Endothelial cell of umbilical vein (primary cell): Measurements from ENCODE around the gene P2RY8. TPM values are rescaled to one million over a fixed set of nuclear protein-coding genes. Genes with fewer than 3 reads are reported as not detected.

Experiments used
- BruUV-seq: library from RNA; stranded (reverse); fragments of 400-500 nt; replicated peaks from 2 replicates; lab custom pipeline; 2021; lab: Mats Ljungman, UMichigan
- CTCF ChIA-PET: fragments of 300-600, 350-600 bp; sonication (Branson Sonifier 250); formaldehyde crosslinking; loops from one replicate; lab custom pipeline; 2021; ENCODE audit warnings: antibody characterized with exemption, inconsistent platforms; lab: Charles Lee
- POLR2A ChIA-PET: fragments of 300-600, 350-600 bp; sonication (Branson Sonifier 250); formaldehyde crosslinking; loops from one replicate; lab custom pipeline; 2021; ENCODE audit warnings: antibody characterized with exemption, inconsistent platforms; lab: Charles Lee
- DNase-seq: peaks from one replicate; pipeline ENCODE4 v3.0.0-alpha.2; 2011; ENCODE audit warnings: low read depth, low spot score
- FAIRE-seq: peaks from 2 replicates; lab custom pipeline; 2011; peaks lifted over from hg19 to GRCh38; lab: Jason Lieb, UNC
- H2AFZ ChIP-seq: 2 replicates; pipeline ENCODE4 v1.6.0; 2012; ENCODE audit warnings: low read depth, low read length, control low read depth, inconsistent platforms
- H3K27ac ChIP-seq: 2 replicates; pipeline ENCODE4 v1.5.1; 2011; ENCODE audit warnings: low read depth, mild to moderate bottlenecking, control low read depth, low read length, moderate library complexity; ENCODE audit not compliant: insufficient read depth
- H3K27me3 ChIP-seq, 2 experiments: 2 replicates each; pipeline versions ENCODE4 v1.6.0 to v1.6.1; 2011; ENCODE audit warnings: low read length in 2 of 2, mixed read lengths in 1 of 2; ENCODE audit not compliant: control insufficient read depth in 2 of 2, insufficient read depth in 2 of 2
- H3K36me3 ChIP-seq, 2 experiments: 2 replicates in 1 of 2; 3 replicates in 1 of 2; pipeline ENCODE4 v1.5.1; 2011; ENCODE audit warnings: low read length in 2 of 2, mild to moderate bottlenecking in 1 of 2, moderate library complexity in 1 of 2; ENCODE audit not compliant: control insufficient read depth in 2 of 2, insufficient read depth in 2 of 2; ENCODE audit errors: extremely low read depth in 1 of 2
- H3K4me1 ChIP-seq: 3 replicates; pipeline ENCODE4 v1.5.1; 2011; ENCODE audit warnings: mild to moderate bottlenecking, low read length; ENCODE audit not compliant: control insufficient read depth, insufficient read depth; ENCODE audit errors: extremely low read depth
- H3K4me2 ChIP-seq: 2 replicates; pipeline ENCODE4 v1.6.1; 2011; ENCODE audit warnings: low read length, control low read depth, mixed read lengths; ENCODE audit not compliant: insufficient read depth
- H3K4me3 ChIP-seq, 3 experiments: fragments of 200-600 bp in 1 of 3; sonication (generic), shearing (Covaris generic) in 1 of 3; replicated peaks in 1 of 3; 2 replicates each; pipeline ENCODE4 v1.5.1; 2011 to 2016; ENCODE audit warnings: control low read depth in 3 of 3, low read length in 3 of 3, mild to moderate bottlenecking in 2 of 3, inconsistent platforms in 1 of 3, low read depth in 1 of 3, moderate library complexity in 1 of 3; ENCODE audit not compliant: insufficient read depth in 1 of 3
- H3K79me2 ChIP-seq: 2 replicates; pipeline ENCODE4 v1.6.0; 2012; ENCODE audit warnings: low read length, inconsistent platforms; ENCODE audit not compliant: control insufficient read depth, insufficient read depth
- H3K9ac ChIP-seq: replicated peaks from 2 replicates; pipeline ENCODE3; 2011; ENCODE audit warnings: low read length, control low read depth; ENCODE audit not compliant: insufficient read depth; ENCODE audit errors: extremely low read depth
- H3K9me1 ChIP-seq: replicated peaks from 3 replicates; pipeline ENCODE4 v1.6.0; 2011; ENCODE audit warnings: mild to moderate bottlenecking, low read length; ENCODE audit not compliant: control insufficient read depth, insufficient read depth; ENCODE audit errors: extremely low read depth
- H3K9me3 ChIP-seq: replicated peaks from 2 replicates; pipeline ENCODE4 v1.5.1; 2012; ENCODE audit warnings: low read length, inconsistent platforms; ENCODE audit not compliant: control insufficient read depth, insufficient read depth
- H4K20me1 ChIP-seq: replicated peaks from 2 replicates; pipeline ENCODE3; 2011; ENCODE audit warnings: mild to moderate bottlenecking, low read length; ENCODE audit not compliant: control insufficient read depth, insufficient read depth; ENCODE audit errors: extremely low read depth
- CTCF ChIP-seq, 2 donors: IDR thresholded peaks; 1 replicate in 1 of 2; 2 replicates in 1 of 2; pipeline ENCODE4 v1.5.1; 2011; ENCODE audit warnings: low read length in 2 of 2, mild to moderate bottlenecking in 2 of 2, moderate library complexity in 2 of 2, control low read depth in 1 of 2, inconsistent platforms in 1 of 2, low read depth in 1 of 2; ENCODE audit not compliant: insufficient read depth in 1 of 2; ENCODE audit errors: extremely low read depth in 1 of 2
- EZH2 ChIP-seq: IDR thresholded peaks from 2 replicates; pipeline ENCODE4 v1.6.1; 2012; ENCODE audit warnings: borderline replicate concordance, low read depth, mild to moderate bottlenecking, moderate library complexity, low read length, inconsistent platforms; ENCODE audit not compliant: severe bottlenecking
- FOS ChIP-seq: IDR thresholded peaks from 2 replicates; pipeline ENCODE4 v1.6.1; 2011; ENCODE audit warnings: mild to moderate bottlenecking, low read length, moderate library complexity, borderline replicate concordance; ENCODE audit not compliant: insufficient read depth
- GATA2 ChIP-seq: IDR thresholded peaks from 2 replicates; pipeline ENCODE4 v1.7.0; 2011; ENCODE audit warnings: low read depth, mild to moderate bottlenecking, moderate library complexity, mixed read lengths, low read length; ENCODE audit not compliant: insufficient read length, insufficient read depth
- JUN ChIP-seq: IDR thresholded peaks from 2 replicates; pipeline ENCODE4 v1.6.1; 2011; ENCODE audit warnings: borderline replicate concordance, low read depth; ENCODE audit not compliant: insufficient read length, insufficient read depth
- MAX ChIP-seq: IDR thresholded peaks from 2 replicates; pipeline ENCODE4 v1.6.1; 2011; ENCODE audit not compliant: insufficient read depth, insufficient read length
- MYC ChIP-seq: IDR thresholded peaks from one replicate; pipeline ENCODE4 v1.6.1; 2011; ENCODE audit warnings: mild to moderate bottlenecking, low read depth, low read length
- POLR2A ChIP-seq: IDR thresholded peaks from 2 replicates; pipeline ENCODE4 v1.6.1; 2012; ENCODE audit warnings: low read depth, mild to moderate bottlenecking, control low read depth, low read length
- POLR2AphosphoS5 ChIP-seq: IDR thresholded peaks from 2 replicates; pipeline ENCODE4 v1.6.1; 2012; ENCODE audit warnings: low read depth, mild to moderate bottlenecking, control low read depth, low read length, moderate library complexity; ENCODE audit not compliant: insufficient read depth
- dilution Hi-C: fragments of 300-500 bp; cut with MboI; formaldehyde crosslinking; loops from one replicate; pipeline ENCODE4 v1.15.0; 2019; ENCODE audit warnings: low sequenced_read_pairs; ENCODE audit not compliant: extremely low pct_ligation_motif_present
- intact Hi-C: fragments of 100-400 bp; cut with micrococcal nuclease; formaldehyde crosslinking; loops from one replicate; pipeline ENCODE4 v1.10.0; 2022
- polyA plus RNA-seq, 4 experiments: library from polyadenylated mRNA; depleted of rRNA in 3 of 4; stranded (reverse) in 3 of 4; unstranded in 1 of 4; fragments of >200 nt; gene quantifications; 2 replicates each; pipeline versions ENCODE4 v1.2.1 to v1.2.3, GENCODE V29; 2011 to 2012; ENCODE audit warnings: missing spikeins in 1 of 4
- total RNA-seq: library from RNA; stranded (reverse); gene quantifications from 2 replicates; pipeline ENCODE4 v1.2.3, GENCODE V29; 2021

P2RY8 gene
- total and polyA plus RNA-seq, 2 donors (not counting 3 experiments of a cell fraction or from before 2014, with no cell fraction given): not detected

GRCh38 chrX:1476682-1477081 lies 60.3 kb downstream of the P2RY8 start:
- no TSS peak for BruUV-seq
- no peaks in the 10 kb centered on the region for H3K9me3 ChIP-seq
- no peak overlapping the region for H3K4me3 ChIP-seq
- H3K79me2 ChIP-seq: no peaks in the 10 kb centered on the region
- ChIA-PET POLR2A (no interaction called here), CTCF (no interaction called here)
- H3K36me3 ChIP-seq: no peaks in the 10 kb centered on the region
- TF ChIP-seq POLR2A: no peak
- no peak for TF ChIP-seq MYC
- TF ChIP-seq MAX: no peak
- no peak overlapping the region for H2AFZ ChIP-seq
- intact Hi-C loops: no loop called here
- H3K9ac ChIP-seq: no peak overlapping the region
- H3K9me1 ChIP-seq: no peaks in the 10 kb centered on the region
- H3K27ac ChIP-seq: no peak overlapping the region
- no peak for DNase-seq
- no peak overlapping the region for H3K4me2 ChIP-seq
- no peaks in the 10 kb centered on the region for H3K27me3 ChIP-seq
- dilution Hi-C loops: no loop called here
- peaks cover 2% of the 10 kb centered on the region for H3K4me1 ChIP-seq
- H4K20me1 ChIP-seq: no peaks in the 10 kb centered on the region
- FAIRE-seq: no peak

- dilution Hi-C loops (no loop called here), intact Hi-C loops (no loop called here)
- FAIRE-seq: no peak
- no peak overlapping the region for H2AFZ ChIP-seq
- H3K36me3 ChIP-seq: no peaks in the 10 kb centered on the region
- BruUV-seq: no TSS peak
- no peaks in the 10 kb centered on the region for H3K9me1 ChIP-seq
- CTCF ChIA-PET: no interaction called here
- TF ChIP-seq GATA2 (no peak), JUN (no peak), MYC (no peak), CTCF (IDR thresholded peaks at IDR 0.05; ENCODE audit: extremely low read depth in 1 of 2, insufficient read depth in 1 of 2, low read depth in 1 of 2, low read length in 2 of 2) (no peak), POLR2AphosphoS5 (no peak), EZH2 (no peak), POLR2A (no peak), FOS (no peak), MAX (no peak)
- no peak overlapping the region for H3K4me2 ChIP-seq
- no peak overlapping the region for H3K9ac ChIP-seq
- H3K79me2 ChIP-seq: no peaks in the 10 kb centered on the region
- H3K27ac ChIP-seq: no peak overlapping the region
- no peaks in the 10 kb centered on the region for H3K9me3 ChIP-seq
- POLR2A ChIA-PET: no interaction called here
- no peaks in the 10 kb centered on the region for H4K20me1 ChIP-seq
- no peaks in the 10 kb centered on the region for H3K27me3 ChIP-seq
- no peak overlapping the region for H3K4me3 ChIP-seq
- DNase-seq: no peak
- peaks cover 2% of the 10 kb centered on the region for H3K4me1 ChIP-seq
Measured at GRCh38 chrX:1475881-1476280, 61.1 kb downstream of the P2RY8 start.
